Lung (tissue), 12 donors: ENCODE measurements around the gene SHPK. TPM values are rescaled to one million over a fixed set of nuclear protein-coding genes. Genes with fewer than 3 reads are reported as not detected.

Experiments
- ATAC-seq: fragments of 200-7000 bp; cut with Tn5 transposase; one replicate; pipeline ENCODE4 v1.9.1; 2020; ENCODE audit warnings: moderate number of reproducible peaks; ENCODE audit not compliant: insufficient read depth, low FRiP score
- DNase-seq, 3 donors: peaks; one replicate each; pipeline ENCODE4 v3.0.0-alpha.2; 2013 to 2017
- H3K27ac ChIP-seq, 2 donors: one replicate each; pipeline ENCODE4 v1.5.1; 2013; ENCODE audit warnings: mild to moderate bottlenecking in 2 of 2, moderate library complexity in 2 of 2, control low read depth in 1 of 2, inconsistent platforms in 1 of 2, low read depth in 1 of 2, low read length in 1 of 2
- H3K27me3 ChIP-seq, 3 donors: one replicate each; pipeline ENCODE4 v1.5.1; 2013; ENCODE audit warnings: low read length in 2 of 3; ENCODE audit not compliant: control insufficient read depth in 3 of 3, insufficient read depth in 3 of 3
- H3K36me3 ChIP-seq, 4 donors: one replicate each; pipeline ENCODE4 v1.5.1; 2013; ENCODE audit warnings: low read length in 4 of 4, mild to moderate bottlenecking in 1 of 4, moderate library complexity in 1 of 4; ENCODE audit not compliant: control insufficient read depth in 4 of 4, insufficient read depth in 4 of 4
- H3K4me1 ChIP-seq, 5 donors: one replicate each; pipeline ENCODE4 v1.5.1; 2013; ENCODE audit warnings: low read length in 5 of 5, mild to moderate bottlenecking in 2 of 5, moderate library complexity in 1 of 5; ENCODE audit not compliant: control insufficient read depth in 5 of 5, insufficient read depth in 5 of 5
- H3K4me3 ChIP-seq: one replicate; pipeline ENCODE4 v1.5.1; 2013; ENCODE audit warnings: mild to moderate bottlenecking, control low read depth, moderate library complexity
- H3K9ac ChIP-seq, 2 donors: one replicate each; pipeline ENCODE4 v1.5.1; 2013; ENCODE audit warnings: low read length in 2 of 2, control low read depth in 1 of 2; ENCODE audit not compliant: insufficient read depth in 1 of 2
- H3K9me3 ChIP-seq, 4 donors: one replicate each; pipeline ENCODE4 v1.5.1; 2013; ENCODE audit warnings: low read length in 3 of 4, mild to moderate bottlenecking in 1 of 4, moderate library complexity in 1 of 4; ENCODE audit not compliant: control insufficient read depth in 4 of 4, insufficient read depth in 3 of 4
- CTCF ChIP-seq: IDR thresholded peaks from 2 replicates; pipeline ENCODE4 v1.5.1; 2012; ENCODE audit warnings: mild to moderate bottlenecking; ENCODE audit errors: control extremely low read depth, extremely low read depth
- WGBS, 2 donors: extraction: QIAGEN DNeasy Blood & Tissue Kit; methylation state at CpG; one replicate each; pipeline ENCODE4 v1.1.7; 2013; 5-methylcytosine and 5-hydroxymethylcytosine counted together
- polyA plus RNA-seq, 2 donors: library from polyadenylated mRNA; stranded (reverse); fragments of 200-250 nt; gene quantifications; one replicate each; pipeline ENCODE4 v1.2.1, GENCODE V29; 2013
- total RNA-seq, 2 donors: library from RNA; depleted of rRNA in 1 of 2; stranded (reverse); fragments of >200 nt in 1 of 2; gene quantifications; one replicate each; pipeline ENCODE4 v1.2.1, GENCODE V29; 2014 to 2021
- donor health status: control.
- donor health status: control.
- donor health status: Bipolar disorder and iron deficiency.
- donor health status: healthy.
- donor health status: DM: yes; HTN: yes; CAD: no.

SHPK gene
- total and polyA plus RNA-seq, 4 donors: 4.9 to 16.8 (median 11.3) TPM

- DNase-seq (no peak), ATAC-seq (no peak)
- TF ChIP-seq CTCF: no peak
- Histone ChIP-seq H3K4me1 (peaks cover 0 to 12% (median 0%) of the 10 kb centered on the region in 5 donors), H3K9me3 (no peaks in the 10 kb centered on the region), H3K27ac (peak overlapping the region in 1 of 2 donors; percentile 35), H3K9ac (no peak overlapping the region), H3K4me3 (no peak overlapping the region), H3K36me3 (peaks cover 0 to 15% (median 3%) of the 10 kb centered on the region in 4 donors), H3K27me3 (no peaks in the 10 kb centered on the region)
- WGBS, 2 donors: 33 to 65% methylated on average over 7 of the region's 7 CpGs
Measured at GRCh38 chr17:3639981-3640596, 4.0 kb upstream of the SHPK start.

GRCh38 chr17:3636908-3637373, 891 bp upstream of the SHPK start:
- no peak overlapping the region for H3K9ac ChIP-seq
- peaks cover 0 to 17% (median 0%) of the 10 kb centered on the region in 5 donors for H3K4me1 ChIP-seq
- H3K4me3 ChIP-seq: peak overlapping the region; percentile 78

GRCh38 chr17:3635474-3636153, 436 bp downstream of the SHPK start:
- H3K27me3 ChIP-seq: no peaks in the 10 kb centered on the region
- peaks cover 0 to 13% (median 0%) of the 10 kb centered on the region in 5 donors for H3K4me1 ChIP-seq
- H3K9me3 ChIP-seq: no peaks in the 10 kb centered on the region
- WGBS, 2 donors: 21 to 37% methylated on average over 22 to 38 of the region's 38 CpGs
- H3K27ac ChIP-seq: peak overlapping the region; percentile 77 to 81
- H3K9ac ChIP-seq: peak overlapping the region; percentile 37 to 76
- H3K36me3 ChIP-seq: peaks cover 0 to 9% (median 5%) of the 10 kb centered on the region in 4 donors
- ATAC-seq (no peak), DNase-seq (peak in 1 of 3 donors; percentile 15)
- TF ChIP-seq CTCF: no peak
- peak overlapping the region; percentile 95 for H3K4me3 ChIP-seq

More at GRCh38 chr17:3636908-3637373, 891 bp upstream of the SHPK start:
- 1 to 2% methylated on average over 26 to 31 of the region's 31 CpGs for WGBS, 2 donors
- no peak for TF ChIP-seq CTCF
- H3K27me3 ChIP-seq: no peaks in the 10 kb centered on the region
- no peaks in the 10 kb centered on the region for H3K9me3 ChIP-seq
- DNase-seq (peak in 1 of 3 donors; percentile 8), ATAC-seq (peak; percentile 2)
- peak overlapping the region; percentile 98 to 100 for H3K27ac ChIP-seq
- peaks cover 0 to 12% (median 5%) of the 10 kb centered on the region in 4 donors for H3K36me3 ChIP-seq
